ENCODE results near the gene NGLY1.

The NGLY1 gene

GRCh38 chr3:25707268-25707926 lies 75.8 kb downstream of the NGLY1 start:
- no peak for DNase-seq

DNA sequence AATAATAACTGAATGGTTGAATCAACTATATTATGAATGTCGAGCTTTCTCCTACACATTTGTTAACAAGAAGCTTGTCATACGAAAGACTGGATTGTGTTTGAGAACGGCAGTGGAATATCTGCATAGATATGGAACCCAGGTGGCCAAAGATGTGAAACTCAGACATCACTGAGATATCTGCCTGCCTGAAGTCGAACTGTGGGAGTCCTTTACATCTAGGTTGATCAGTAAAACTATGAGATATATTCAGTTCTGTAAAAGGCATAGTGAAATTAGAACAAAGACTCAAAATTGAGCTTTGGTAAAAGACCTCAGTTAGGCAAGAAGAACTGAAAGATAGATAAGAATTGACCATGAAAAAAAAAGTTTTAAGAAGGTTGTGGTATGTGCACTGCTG lies 77.0 kb downstream of the NGLY1 start:
- DNase-seq, result no peak

GRCh38 chr3:25697553-25697952 lies 85.7 kb downstream of the NGLY1 start:
- DNase-seq, result no peak

- DNase-seq, result no peak
Observed at GRCh38 chr3:25695731-25696420, 87.4 kb downstream of the NGLY1 start.

DNA sequence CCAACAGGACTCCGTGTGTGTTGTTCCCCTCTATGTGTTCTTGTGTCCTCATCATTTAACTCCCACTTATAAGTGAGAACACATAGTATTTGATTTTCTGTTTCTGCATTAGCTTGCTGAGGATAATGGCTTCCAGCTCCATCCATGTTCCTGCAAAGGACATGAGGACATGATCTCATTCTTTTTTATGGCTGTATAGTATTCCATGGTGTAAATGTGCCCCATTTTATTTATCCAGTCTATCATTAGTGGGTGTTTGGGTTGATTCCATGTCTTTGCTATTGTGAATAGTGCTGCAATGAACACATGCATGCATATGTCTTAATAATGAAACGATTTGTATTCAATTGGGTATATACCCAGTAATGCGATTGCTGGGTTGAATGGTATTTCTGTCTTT lies 90.0 kb downstream of the NGLY1 start:
- no peak for DNase-seq

DNA sequence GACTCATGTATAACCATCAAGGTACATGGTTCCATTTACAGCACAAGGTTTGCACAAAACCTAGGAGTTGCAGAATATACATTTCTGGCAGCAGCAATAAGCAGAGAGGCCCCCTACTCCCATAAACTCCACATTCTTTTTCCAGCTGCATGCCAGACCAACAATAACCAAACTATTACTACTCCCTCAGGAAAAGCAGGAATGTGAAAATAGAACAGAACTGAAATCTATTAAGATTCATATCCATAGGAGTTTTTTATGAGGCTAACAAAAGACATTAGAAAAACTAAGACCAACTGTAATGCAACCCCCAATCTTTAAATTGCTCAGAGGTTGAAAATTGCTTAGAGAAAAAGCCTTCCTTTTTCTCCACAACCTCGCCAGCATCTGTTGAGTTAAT lies 90.9 kb downstream of the NGLY1 start:
- no peak for DNase-seq

DNA sequence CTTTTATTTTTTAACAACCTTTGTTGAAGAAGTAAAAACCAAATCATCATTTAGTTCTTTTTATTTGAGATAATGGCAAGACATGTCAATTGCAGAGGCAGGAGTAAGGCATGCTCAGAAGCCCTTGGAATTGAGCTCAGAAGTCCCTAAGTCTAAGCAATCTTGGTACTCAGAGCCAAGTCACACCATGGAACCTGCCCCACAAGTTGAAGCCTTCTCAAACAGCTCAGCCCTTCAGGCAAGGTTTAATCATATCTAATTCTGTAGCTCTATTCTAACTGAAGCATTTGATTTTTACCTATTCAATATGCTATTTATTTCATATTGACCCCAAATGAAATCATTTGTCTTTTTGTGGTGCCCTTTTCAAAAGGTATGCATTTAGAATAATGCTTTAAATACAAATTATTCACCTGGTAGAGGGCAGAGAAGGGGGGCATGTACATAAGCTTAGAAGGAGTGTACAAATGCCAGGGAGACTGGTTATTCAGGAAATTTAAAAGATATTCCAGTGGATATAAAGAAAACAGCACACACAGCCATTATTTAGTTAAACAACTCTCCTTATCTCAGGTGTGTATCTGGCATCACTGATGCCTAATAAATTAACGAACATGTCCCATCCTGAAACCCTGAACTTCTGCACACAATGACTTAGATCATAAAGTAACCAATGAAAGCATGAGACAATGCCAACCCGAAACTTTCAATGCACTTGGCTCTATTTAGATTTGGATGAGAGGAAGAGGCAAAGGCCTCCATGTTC lies 92.3 kb downstream of the NGLY1 start:
- no peak for DNase-seq

DNA sequence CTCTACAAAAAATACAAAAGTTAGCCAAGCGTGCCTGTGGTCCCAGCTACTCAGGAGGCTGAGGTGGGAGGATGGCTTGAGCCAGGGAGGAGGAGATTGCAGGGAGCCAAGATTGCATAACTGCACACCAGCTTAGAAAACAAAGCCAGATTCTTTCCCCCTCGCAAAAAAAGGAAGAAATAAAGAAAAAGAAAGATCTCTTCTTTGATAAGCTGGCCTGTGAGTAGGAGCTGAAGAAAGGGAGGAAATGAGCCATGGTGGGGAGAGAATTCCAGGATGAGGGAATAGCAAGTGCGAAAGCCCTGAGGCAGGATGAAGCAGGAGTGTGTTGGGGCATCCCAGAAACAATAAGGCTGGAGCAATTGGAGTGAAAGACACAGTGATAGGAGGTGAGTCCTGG lies 94.0 kb downstream of the NGLY1 start:
- DNase-seq, result no peak

DNA sequence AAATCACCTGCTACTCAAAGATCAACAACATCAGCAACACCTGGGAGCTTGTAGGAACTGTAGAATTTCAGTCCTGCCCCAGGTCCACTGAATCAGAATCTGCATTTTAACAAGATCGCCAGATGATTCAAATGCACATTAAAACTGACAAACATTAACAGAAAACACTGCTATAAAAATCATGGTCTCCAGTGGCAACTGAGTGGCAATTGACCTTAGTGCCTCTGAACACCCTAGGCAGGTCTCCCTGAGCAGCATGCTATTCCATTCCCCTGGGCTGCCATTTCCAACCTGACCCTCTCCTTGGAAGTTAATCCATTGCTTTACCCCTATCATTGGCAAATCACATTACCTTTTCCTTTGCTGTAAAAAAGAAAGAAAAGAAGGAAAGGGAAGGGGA lies 95.5 kb downstream of the NGLY1 start:
- DNase-seq, result no peak

DNA sequence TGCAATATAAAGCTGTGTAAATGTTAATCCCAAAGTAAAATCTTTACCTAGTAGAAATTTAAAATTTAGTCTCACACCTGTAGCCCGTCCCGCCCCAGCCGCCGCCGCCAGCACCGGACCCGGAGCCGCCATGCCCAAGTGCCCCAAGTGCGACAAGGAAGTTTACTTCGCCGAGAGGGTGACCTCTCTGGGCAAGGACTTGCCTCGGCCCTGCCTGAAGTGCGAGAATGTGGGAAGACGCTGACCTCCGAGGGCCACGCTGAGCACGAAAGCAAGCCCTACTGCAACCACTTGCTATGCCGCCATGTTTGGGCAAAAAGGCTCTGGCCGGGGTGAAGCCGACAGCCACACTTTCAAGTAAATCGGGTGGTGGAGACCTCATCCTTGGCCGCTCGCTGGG lies 96.5 kb downstream of the NGLY1 start:
- DNase-seq, result no peak

GRCh38 chr3:25683882-25684281 lies 99.4 kb downstream of the NGLY1 start:
- no peak for DNase-seq

GRCh38 chr3:25683410-25683809 lies 99.8 kb downstream of the NGLY1 start:
- no peak for DNase-seq

DNA sequence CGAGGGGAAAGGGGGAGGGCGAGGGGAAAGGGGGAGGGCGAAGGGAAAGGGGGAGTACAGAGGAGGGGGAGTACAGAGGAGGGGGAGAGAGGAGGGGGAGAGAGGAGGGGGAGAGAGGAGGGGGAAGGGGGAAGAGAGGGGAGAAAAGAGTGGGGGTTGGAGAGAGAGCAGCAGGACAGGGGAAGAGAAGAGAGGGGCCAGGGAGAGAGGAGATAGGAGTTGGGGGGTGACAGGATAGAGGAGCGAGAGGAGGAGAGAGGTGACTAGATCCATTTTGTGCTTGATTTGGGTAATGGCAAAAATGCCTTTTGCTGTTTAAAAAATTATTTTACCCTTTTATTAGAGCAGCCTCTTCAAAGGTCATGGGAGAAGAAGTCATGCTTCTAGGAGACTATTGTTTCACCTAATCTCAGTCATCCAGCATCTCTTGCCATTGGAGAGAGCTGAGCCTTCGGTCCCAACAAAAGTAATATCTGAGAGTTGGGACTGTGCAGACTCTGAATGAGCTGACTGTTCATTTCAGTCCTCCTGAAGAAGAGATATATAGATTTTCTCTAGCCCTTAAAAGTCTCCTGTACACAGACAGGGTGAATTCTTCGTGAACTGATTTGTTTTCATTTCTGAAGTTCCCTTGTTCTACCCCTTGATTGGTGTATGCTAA lies 103.5 kb downstream of the NGLY1 start:
- DNase-seq, result no peak

GRCh38 chr3:25679166-25679565 lies 104.1 kb downstream of the NGLY1 start:
- DNase-seq, result no peak

- no peak for DNase-seq
Observed at GRCh38 chr3:25678581-25678980, 104.7 kb downstream of the NGLY1 start.

- DNase-seq, result no peak
Observed at GRCh38 chr3:25677121-25677520, 106.1 kb downstream of the NGLY1 start.

GRCh38 chr3:25674670-25675069 lies 108.6 kb downstream of the NGLY1 start:
- DNase-seq, result no peak

DNA sequence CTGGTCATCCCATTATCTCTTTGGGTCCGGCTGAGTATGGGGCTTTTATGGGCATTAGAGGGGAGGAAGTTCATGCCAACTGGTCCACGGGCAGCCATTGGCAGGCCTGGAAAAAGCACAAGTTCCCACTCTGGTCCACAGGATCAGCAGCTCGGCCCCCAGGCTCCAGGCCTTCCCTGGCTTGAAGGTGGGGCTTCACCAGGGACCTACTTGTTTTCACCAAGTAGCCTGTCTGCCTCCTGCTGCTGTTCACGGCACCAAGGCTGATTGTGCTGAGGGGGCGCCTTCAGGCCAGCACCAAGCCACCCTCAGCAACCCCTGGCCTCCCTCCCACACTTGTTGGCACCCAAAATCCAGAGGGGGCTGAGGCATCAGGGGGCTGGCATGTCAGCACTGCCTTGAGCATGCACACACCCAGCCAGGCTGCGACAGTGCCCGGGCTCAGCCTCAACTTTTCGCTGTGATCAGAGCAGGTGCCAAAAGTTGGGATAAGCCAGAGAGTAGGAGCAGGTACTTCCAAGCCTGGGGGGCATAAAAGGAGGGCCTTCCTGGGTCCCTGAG lies 109.4 kb downstream of the NGLY1 start:
- DNase-seq, result no peak

All from NCI-H2081 (cell line).